ENCODE data around the gene LACC1. TPM values are rescaled to one million over a fixed set of nuclear protein-coding genes. Genes with fewer than 3 reads are reported as not detected.
A peak's percentile ranks its signal among the peaks of the same experiment; 100 is the strongest.

LACC1 gene
- polyA plus RNA-seq, 4 donors, result 3.3 to 4.3 (median 3.9) TPM

DNA sequence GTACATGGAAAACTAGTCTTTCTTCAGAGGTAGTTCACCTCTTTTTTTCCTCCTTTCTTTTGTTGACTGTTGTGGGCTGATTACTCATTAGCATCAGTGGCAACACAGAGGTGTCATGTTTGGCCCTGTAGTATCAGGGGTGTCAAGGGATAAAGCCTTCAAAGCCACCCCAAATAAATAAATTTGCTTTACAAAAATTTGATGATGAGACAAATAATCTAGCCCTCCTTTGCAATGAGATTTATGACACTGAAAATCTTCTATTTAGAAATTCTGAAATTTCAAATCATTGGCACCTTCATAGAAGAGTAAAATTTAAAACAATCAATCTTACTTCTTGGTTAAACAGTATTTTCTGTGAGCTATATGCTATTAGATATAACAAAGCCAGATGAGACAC lies 1.9 kb downstream of the LACC1 start:
- DNase-seq (ENCODE audit: low read depth in 4 of 4, low spot score in 2 of 4), result no peak

DNA sequence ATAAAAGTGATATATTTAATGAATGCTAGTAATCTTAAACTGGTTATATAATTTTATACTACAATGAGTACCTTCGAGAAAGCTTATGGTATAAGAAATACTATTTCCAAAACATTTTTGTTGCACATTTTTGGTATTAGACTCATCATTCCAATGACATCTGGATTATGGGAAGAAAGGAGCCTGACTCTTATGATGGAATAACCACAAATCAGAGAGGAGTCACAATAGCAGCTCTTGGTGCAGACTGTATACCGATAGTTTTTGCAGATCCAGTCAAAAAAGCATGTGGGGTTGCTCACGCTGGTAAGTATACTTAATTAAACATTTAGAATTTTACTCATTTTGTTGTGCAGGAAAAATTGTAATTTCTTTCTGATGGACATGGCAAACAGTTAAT lies 3.9 kb downstream of the LACC1 start:
- no peak for DNase-seq (ENCODE audit: low read depth in 4 of 4, low spot score in 2 of 4)

DNA sequence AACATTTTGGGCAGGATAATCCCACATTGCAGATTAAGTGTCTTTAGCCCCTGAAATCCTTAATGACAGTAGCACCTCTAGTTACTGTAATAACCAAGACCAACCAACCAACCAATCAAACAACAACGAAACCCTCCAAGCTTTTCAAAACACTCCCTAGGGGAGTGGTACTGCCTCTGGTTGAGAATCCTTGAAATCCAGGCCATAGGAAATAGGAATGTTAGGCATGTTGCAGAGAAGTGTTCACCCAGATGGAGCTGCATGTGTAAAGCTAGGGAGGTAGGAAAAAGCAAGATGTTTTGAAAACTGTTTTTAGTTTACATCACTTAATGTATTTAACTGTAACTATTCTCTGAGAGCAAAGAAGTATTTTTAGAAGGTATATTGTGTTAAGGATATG lies 4.5 kb downstream of the LACC1 start:
- no peak for DNase-seq (ENCODE audit: low read depth in 4 of 4, low spot score in 2 of 4)

DNA sequence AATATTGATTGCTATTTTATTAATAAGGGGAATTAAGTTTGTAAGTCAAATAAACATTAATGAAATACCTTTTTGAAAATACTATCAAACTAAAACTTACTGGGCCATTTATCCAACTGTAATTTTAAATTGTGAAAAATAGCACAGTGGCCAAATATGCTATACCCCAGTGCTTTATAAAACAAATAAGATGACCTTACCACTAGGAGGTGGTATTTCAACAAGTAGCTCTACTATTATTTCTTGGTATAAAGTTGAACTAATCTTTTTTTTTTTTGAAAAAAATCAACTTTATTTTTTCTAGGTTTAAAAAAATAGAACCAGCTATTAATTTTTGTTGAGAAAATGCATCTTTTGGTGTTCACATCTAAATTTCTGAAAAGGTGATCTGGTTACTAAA lies 14.7 kb downstream of the LACC1 start:
- DNase-seq (ENCODE audit: low read depth in 4 of 4, low spot score in 2 of 4), result no peak

DNA sequence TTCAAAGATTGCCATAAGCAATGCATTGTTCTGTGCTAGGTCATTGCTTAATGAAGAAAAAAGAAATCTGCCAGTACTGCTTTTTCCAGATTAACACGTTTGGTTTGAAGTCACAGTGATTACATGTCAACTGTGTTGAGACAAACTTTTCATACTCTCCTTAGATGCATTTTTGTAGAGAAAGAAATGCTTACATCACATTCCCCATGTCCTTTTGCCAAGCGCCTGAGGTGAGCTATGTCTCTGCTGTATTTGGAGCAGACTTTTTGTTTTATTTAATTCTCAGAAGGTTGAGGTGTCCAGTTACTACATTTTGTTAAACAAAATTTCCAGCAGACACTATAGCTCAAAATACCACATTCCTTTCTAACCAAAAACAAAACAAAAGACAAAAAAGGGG lies 16.2 kb downstream of the LACC1 start:
- no peak for DNase-seq (ENCODE audit: low read depth in 4 of 4, low spot score in 2 of 4)

DNA sequence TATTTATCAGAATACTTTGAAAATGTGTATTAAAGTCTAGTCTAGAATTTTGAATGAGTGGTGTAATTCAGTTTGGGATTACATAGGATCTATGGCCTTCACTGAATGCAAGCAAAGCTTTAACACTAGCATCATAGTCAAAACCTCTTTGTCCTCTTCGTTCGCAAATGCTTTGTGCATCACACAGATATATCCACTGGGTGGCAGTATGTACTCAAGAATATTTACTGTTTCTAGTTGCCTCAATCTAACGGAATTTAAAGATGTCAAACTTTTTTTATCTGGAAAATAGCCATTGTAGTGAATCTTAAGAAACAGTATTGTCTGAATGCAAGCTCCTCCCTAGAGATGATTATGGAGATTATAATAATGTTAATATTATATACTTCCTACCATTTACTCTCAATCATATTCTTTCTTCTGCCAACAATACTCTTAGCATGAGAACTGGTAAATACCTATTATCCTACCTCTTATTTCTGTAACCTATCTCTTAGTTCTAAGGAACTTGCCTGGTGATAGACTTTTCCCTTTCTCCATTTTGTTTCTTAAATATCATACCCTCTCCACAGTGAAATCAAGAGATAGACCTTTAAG lies 25.8 kb downstream of the LACC1 start:
- peak; percentile 53 to 73 (median 58) for DNase-seq (ENCODE audit: low read depth in 4 of 4, low spot score in 2 of 4)

DNA sequence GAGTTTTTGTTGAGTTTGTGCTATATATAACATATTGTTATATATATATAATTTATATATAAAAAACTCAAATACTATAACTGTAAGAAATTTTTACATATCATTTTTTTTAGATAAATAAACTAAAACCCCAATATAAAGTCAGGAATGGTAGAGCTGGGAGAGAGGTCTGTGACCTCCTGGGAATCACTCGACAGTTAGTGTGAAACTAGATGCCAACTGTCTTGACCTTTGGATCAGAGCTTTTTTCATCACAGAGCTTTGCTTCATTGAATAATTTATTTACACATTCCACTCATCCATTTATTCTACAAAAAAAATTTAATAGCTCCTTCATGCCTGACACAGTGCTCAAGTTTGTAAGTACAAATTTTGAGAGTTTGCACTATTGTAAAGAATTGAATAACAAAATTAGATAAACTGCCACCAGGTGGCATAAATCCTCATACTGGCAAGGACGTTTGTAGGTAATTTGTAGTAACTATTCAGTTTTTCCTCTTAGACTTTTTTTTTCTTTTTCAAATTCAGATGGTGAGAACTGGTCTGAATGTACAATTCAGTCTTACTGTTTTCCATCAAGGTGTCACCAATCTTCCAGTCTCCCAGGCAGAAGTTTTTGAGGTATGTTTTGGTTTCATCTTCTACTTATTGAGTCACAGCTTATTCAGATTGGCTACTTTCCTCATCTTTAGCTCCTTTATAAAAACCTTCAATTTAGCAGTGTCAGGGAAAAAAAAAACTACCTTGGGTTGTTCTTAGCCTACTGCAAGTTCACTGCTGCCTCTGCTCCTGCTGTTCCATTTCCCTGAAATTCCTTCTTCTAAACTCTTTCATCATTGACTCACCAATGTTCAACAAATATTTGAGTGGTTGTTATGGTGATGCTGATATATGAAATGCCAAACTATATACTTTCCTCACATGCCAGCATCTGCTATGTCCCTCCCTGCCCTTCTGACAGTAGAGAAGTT lies 28.7 kb downstream of the LACC1 start:
- DNase-seq (ENCODE audit: low read depth in 4 of 4, low spot score in 2 of 4), result peak; percentile 31 to 59 (median 36)

DNA sequence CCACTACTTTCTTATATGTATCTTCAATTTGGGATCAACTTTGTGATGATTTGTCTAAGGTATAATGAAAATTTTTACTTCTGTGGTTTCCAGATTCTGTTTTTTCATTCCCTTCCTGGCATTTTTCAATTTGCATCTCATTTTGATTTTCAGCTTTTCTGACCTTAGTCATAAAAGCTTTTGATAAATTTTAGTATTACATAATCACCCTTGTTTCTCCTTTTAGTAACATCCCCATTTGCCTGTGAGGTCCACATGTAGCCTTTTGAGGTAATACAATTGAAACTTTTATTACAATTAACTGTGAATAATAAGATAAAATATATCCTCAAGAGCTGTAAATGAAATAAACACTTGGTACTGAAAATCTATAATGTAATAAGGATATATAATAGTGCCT lies 31.2 kb downstream of the LACC1 start:
- DNase-seq (ENCODE audit: low read depth in 4 of 4, low spot score in 2 of 4), result no peak

DNA sequence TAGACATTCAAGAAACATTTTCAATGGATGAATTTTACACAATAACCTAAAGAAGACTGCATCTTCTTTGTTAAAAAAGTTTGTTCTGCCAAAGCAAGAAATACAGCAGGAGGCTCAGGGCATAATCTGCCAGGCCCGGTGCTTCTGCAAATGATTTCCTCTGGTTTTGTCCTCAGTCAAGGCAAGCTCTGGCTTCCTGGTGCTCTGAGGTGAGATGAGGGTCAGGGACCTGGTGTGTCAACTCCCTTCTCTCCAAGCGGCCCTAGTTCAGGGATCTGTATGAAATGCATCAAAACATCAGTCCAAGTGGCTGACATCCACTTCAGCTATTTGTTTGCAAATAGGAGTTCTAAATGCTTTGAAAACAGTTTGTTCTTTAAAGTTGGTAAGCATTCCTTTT lies 31.6 kb downstream of the LACC1 start:
- no peak for DNase-seq (ENCODE audit: low read depth in 4 of 4, low spot score in 2 of 4)

DNA sequence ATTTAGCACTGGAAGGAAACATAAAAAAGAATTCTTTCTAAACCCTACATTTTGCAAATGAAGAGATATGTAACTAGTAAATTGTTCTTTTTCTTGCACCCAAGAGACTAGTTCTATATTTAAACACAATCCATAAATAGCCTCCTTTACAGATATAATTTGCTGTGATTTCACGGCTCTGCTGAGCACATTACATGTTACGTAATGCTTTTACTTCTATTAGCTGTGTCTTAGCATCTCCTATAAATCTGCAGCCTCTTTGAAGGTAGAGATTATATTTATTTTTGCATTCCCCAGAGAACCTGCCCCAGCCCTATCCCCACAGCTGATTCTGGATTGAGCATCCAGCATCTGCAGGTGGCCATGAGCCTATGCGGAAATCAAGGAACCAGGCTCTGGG lies 32.2 kb downstream of the LACC1 start:
- no peak for DNase-seq (ENCODE audit: low read depth in 4 of 4, low spot score in 2 of 4)

DNA sequence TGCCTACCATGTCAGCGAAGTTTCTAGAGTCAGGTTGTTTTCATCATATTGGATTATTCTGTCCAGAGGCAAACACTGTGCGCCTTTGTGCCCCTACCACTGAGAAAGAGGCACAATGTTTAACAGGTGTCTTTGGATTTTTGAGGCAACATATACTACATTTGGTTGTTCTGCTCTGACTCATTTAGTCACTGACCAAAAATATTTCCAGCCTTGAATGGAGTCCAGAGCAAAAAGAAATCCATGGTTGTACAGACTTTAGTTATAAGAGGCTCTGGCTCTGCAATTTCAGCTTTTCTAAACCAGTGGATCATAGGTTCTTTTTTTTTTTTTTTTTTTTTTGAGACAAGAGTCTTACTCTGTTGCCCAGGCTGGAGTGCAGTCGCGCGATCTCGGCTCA lies 35.7 kb downstream of the LACC1 start:
- DNase-seq (ENCODE audit: low read depth in 4 of 4, low spot score in 2 of 4), result no peak

DNA sequence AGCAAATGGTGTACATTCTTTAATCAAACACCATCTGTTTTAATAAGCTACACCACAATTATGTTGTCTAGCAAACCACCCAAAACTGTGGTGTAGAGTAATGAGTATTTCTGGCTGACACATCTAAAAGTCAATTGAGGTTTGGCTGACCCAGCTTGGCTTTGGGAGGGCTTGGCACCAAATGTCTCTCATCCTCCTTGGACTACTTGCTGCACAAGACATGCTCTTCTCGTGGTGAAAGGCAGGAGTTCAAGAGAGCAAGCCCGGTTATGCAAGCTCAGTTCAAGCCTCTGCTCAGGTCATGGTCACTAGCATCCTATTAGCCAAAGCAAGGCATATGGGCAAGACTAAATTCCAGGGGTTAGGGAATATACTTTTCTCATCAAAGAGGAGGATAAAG lies 37.1 kb downstream of the LACC1 start:
- no peak for DNase-seq (ENCODE audit: low read depth in 4 of 4, low spot score in 2 of 4)

DNA sequence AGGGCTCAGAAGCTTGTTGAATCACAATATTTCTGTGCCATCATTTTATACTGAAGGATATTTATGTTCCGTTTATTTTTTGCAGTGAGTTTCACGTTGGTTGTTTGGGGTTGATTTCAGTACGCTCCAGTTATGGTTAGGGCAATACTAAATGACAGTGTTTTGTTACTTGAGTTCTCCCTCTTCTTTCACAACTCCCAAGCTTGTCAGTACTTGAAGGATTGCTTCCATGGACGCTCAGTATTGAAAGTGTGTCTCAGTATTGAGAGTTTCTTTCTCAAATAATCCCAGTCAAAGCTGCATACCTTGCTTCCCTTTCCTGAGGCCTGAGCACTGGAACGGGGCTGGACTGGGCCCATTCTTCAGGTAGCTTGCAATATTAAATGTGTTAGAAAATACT lies 38.9 kb downstream of the LACC1 start:
- DNase-seq (ENCODE audit: low read depth in 4 of 4, low spot score in 2 of 4), result no peak

DNA sequence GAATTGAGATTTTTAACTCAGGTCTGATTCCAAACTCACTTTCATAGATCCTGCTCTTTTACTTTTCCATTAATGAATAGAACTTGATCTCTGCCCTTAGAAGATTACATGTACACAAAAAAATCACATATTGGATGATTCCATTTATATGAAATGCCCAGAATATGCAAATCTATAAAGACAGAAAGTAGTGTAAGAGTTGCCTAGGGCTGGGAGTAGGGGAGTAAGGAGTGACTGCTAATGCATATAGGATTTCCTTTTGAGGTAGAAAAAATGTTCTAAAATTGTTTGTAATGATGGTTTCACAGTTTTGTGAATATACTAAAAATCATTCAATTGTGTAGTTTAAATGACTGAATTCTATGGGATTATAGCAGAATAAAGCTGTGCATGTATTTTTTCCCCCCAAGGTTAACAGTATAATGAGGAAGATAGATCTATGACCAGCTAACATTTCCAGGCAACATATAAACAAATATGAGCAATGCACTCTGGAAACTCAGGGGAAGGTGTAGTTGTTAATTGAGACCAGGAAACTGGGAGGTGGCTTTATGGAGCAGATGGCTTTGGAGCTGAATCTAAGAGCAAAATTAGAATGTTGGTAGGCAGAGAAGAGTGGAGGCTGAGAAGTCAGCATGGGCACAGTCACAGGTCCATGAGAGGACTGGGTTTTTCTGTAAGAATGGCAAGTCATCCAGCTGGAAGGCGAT lies 41.4 kb downstream of the LACC1 start:
- no peak for DNase-seq (ENCODE audit: low read depth in 4 of 4, low spot score in 2 of 4)

DNA sequence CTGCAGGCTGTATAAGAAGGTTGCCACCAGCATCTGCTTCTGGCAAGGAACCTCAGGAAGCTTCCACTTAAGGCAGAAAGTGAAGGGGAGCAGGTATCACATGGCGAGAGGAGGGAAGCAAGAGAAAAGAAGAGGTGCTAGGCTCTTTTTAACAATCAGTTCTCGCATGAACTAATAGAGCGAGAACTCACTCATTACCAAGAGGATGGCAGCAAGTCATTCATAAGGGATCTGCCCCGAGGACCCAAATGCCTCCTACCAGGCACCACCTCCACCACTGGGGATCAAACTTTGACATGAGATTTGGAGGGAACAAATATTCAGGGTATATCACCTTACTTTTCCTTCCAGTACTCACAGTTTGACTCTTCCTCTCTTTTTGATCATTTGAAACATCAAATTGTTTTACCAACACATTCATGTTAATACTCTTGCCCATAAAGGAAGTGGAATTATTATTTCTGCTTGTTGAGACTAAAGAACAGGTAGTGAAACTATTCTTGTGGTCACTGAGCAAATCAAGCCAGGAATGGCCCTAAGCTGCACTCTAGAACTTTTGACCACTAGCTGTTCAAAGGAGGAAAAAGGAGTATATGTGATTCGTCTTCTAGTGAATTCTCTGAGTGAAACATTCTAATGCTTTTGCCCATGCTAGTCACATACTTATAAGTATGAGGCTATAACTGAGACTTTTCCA lies 45.0 kb downstream of the LACC1 start:
- no peak for DNase-seq (ENCODE audit: low read depth in 4 of 4, low spot score in 2 of 4)

DNA sequence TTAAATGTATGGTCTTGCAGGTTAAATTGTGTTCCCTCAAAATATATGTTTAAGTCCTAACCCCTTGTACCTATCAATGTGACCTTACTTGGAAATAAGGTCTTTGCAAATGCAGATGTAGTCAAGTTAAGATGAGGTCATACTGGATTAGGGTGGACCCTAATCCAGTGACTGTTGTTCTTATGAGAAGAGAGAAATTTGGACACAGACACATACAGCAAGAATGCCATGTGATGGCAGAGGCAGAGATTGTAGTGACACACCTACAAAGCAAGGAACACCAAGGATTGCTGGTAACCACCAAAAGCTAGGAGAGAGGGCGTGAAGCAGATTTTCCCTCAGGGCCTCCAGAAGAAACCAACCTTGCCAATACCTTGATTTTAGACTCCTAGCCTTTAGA lies 50.2 kb downstream of the LACC1 start:
- no peak for DNase-seq (ENCODE audit: low read depth in 4 of 4, low spot score in 2 of 4)

DNA sequence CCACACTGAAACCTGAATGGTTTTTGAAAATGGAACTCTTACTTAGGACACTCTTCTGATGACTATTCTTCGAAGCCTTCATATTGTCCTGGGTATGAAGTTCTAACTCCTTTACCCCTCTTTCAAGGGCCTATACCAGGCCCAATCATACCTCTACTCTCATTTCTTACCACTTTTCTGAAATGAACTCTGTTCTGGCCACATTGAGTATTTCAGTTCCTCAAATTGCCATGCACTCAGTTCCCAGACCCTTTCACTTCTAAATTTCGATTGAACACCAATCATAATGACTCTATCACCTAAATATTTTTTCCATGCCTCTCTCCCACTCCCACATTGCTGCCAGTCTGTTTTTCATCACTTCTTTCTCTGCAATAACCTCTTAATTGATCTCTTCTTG lies 53.7 kb downstream of the LACC1 start:
- DNase-seq (ENCODE audit: low read depth in 4 of 4, low spot score in 2 of 4), result no peak

DNA sequence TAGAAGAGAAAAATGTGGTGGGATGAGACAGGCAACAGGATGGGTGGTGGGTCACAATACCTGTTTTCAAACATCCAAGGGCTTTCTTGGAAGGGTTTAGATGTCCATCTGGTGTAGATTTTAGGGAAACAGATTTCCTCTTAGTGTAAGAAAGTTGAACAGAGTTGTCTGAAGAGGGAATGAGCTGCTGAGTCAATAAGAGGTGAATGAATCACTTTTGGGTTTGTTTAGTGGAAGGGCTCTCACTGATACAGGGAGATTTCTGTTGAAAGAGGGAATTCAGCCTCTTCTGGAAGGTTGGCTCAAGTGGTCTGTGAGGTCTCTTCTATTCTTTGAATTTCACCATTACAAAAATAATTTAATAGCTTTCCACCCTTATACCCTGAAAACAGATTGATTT lies 54.6 kb downstream of the LACC1 start:
- DNase-seq (ENCODE audit: low read depth in 4 of 4, low spot score in 2 of 4), result no peak

DNA sequence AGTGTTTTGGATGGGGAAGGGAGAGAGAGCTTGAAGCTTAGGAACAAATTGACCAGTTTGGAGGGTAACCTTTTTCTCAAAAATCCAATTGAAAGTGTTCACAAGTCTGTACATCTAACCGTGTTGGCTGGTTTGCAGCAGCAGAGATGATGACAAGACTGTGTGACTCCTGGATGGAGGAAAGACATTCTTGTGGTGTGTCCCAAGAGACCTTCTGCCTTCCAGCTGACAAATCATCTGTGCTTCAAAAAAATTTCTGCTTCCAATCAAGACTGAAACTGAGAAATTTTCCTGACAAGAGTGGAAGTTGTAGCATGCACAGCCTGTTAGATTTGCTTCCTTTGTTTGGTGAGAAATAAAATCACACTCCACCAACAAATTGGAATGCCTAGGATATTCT lies 56.2 kb downstream of the LACC1 start:
- no peak for DNase-seq (ENCODE audit: low read depth in 4 of 4, low spot score in 2 of 4)

DNA sequence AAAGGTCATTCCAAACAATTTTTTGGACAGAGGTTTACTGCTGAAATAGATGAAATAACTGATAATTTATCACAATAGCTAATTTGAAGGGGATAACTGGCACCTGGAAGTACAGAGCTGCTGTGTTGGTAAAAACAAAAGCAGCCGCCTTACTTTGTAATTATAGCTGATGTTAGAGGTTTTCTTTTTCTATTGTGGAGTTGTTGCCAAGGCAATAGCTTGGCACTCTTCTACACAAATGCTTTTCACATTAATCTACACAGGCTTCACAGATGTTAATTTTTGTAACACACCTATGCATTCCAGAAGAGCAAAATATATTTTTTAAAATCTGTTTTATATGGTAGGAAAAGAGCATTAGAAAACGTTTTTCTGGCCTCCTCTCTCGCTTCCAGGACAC lies 56.9 kb downstream of the LACC1 start:
- no peak for DNase-seq (ENCODE audit: low read depth in 4 of 4, low spot score in 2 of 4)

DNA sequence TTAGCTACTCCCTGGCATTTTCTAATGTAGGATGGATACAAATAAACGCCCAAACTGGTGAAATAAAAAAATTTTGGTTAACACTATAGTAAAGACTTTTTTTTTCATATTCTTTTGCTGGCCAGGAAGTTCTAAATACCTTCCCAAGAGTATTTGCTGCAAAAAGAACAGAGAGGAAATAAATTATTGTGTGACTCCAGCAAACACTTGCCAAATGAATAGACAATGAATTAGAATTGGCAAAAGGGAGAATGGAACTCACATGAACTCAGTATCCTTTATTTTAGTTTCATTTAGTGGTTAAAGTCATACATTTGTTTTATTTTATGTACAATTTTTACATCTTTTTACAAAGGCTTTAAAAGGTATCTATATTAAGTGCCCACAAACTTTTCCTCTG lies 58.1 kb downstream of the LACC1 start:
- no peak for DNase-seq (ENCODE audit: low read depth in 4 of 4, low spot score in 2 of 4)

Data from left renal cortex interstitium (tissue), 4 donors.